GM18499 (cell line): ENCODE results near the gene DUOXA1.

ENCODE experiments used
- ATAC-seq: cut with Tn5 transposase; IDR thresholded peaks from one replicate; pipeline ENCODE4 v1.9.1; 2021; ENCODE audit warnings: moderate number of reproducible peaks; ENCODE audit not compliant: insufficient read depth, unreplicated experiment

Gene DUOXA1

DNA sequence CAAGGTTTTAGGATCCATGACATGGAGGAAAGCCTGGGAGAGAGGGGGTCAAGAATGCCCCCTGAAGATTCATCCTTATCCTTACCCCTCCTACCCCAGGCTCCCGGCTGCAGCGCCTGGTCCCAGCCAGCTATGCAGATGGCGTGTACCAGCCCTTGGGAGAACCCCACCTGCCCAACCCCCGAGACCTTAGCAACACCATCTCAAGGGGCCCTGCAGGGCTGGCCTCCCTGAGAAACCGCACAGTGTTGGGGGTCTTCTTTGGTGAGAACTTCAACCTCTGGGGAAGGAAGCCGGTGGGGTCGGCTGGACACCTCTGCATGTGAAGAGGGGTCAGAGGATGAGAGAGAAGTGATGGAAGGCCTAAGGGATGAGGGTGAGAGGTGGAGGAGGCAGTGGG, 4.4 kb upstream of the DUOXA1 start:
- no peak for ATAC-seq

DNA sequence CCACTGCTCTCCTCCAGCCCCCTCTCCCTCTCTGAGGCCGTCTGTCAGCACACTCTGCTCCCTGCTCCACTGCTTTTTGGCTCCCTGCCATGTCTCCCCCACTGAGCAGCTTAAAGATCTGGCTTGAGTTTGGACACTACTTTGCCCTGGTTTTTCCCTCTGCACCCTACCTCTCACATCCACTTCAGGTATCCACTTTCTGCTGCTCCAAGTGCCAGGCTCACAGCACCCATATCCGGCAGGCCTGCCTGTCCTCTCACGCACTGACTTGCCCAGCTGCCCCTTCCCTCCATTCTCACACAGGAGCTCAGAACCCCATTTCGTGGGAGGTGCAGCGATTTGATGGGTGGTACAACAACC, 3.9 kb upstream of the DUOXA1 start:
- ATAC-seq, result no peak

DNA sequence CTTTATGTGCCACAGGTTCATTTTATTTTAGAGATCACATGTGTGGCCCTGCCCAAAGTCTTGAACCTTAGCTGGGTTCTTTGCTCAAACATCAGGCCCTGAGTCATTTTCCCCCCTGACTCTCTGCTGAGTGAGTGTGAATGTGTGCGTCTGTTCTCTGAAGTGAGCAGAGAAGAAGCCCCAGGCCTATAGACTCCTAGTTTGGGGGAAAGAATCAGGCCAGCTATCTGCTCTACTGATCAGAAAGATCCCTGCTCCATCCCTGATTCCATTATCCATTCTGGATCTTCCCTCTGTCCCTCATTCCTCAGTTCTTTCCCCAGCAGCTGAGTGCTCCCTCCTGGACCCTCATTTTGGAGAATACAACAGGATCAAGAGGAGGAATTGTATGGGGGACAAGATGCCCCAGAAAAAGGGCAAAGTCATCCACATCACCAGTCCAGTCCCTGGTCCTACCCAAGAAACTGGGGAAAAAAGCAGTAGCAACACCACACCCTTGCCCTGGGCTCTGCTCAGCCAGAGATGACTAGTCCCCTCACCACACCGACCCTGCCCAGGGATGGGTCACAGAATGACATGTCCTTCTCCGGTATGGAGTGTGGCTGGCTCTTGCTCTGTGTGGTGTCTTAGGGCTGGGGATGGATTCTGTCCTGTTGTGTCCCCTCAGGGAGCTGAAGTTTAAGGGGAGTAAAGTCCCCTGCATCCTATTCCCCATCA, 3.3 kb upstream of the DUOXA1 start:
- no peak for ATAC-seq

DNA sequence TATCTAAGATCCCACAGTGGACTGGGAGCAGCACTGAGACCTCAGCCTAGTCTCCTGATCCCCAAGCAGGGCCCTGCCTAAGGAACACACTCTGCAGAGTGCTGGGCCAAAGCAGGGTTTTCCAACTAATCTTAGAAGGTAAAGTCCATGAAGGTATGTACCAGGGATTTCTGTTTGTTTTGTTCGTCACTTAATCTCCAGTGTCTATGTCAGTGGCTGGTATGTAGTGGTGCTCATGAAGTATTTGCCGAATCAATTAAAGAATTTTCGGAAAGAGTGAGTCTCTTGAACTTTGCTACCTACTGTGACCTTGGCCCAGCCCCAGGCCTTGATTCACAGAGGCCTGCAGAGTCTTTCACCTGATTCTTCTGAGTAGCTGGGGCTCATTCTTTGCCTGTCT, 1.8 kb upstream of the DUOXA1 start:
- ATAC-seq, result no peak

DNA sequence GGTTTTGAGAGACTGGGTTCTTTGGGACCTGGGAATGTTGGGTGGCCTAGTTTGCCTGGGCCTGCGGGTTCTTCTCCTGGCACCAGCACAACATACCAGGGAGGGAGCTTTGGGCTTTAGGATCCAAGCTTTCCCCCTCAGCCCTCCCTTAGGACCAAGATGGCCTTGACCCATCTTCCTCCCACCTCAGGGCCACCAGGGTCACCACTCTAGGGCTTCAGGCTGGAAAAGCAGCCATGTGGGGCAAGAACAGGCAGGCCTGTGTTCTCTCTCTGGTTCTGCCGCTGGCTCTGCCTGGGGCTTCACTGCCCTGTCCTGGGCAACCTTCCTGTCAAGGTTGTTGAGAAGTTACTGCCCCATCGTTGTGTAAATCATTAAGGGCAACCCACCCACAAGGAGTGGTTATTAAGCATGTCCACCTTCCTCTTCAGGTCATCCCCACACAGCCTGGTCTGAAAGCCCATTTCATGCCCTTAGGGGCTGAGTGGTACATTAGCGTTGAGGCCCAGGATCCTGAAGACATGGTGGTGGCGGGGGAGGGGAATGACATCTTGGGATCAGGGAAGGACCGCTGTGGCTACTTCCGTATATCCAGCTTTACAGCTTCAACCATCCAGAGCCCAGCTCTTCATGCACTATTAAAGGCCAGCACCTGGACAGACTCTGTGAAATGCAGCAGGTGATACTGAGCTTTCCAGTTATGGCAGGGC, 767 bp upstream of the DUOXA1 start:
- ATAC-seq, result no peak

DNA sequence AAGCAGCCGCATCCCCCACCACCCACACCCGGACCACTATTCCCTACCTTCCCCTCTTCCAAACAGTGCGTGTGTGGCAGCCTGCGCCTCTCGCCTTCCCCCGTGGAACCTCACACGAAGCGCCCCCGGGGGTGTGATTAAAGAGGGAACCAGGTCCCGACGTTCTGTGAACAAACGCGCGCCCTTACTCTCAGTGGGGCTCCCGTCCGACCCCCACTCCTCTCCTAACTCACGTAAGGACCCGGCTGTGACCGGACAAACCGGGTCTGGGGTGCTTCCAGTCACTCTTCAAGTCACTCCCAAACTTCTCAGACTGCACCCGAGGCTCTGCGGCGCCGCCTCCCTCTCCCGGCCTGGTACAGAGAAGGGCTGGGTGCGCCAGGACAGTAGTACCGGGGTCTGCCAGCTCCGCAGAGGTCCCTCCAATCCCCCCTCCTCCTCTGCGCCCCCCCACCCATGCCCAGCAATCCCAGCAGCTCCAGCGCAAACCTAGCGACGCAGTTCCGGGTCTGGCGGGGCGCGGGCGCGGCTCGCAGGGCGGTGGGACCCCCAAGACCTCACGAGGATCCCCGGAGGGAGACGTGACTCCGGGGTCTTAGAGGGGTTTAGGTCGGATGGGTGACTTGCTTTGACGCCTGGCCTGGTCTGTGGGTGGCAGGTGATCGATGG, 574 bp downstream of the DUOXA1 start:
- ATAC-seq, result no peak

DNA sequence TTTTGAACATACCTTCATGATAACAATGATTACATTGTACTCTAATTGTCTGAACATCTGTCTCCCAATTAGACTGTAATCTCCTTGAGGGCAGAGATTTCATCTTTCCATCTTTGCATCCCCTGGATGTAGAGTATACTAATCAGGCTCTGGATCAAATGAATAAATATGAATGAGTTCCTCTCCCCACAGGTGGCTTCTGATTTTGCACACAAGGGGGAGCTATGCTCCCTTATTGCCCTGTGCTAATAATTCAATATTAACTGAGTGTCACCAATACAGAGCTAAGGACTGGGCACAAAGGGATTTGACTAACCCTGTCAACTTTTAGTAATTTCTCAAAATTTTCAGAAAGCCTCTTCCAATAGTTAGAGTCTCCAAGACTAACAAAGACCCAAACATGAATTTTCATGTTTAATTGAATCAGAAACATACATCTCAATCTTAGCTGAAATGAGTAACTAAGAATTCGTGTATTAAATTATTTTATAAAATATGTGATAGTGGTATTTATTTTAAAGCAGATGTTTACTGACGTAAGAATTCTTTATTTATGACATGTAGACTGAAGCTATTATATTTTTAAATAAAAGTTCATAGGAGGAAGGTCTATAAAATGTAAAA, 3.0 kb downstream of the DUOXA1 start:
- no peak for ATAC-seq

DNA sequence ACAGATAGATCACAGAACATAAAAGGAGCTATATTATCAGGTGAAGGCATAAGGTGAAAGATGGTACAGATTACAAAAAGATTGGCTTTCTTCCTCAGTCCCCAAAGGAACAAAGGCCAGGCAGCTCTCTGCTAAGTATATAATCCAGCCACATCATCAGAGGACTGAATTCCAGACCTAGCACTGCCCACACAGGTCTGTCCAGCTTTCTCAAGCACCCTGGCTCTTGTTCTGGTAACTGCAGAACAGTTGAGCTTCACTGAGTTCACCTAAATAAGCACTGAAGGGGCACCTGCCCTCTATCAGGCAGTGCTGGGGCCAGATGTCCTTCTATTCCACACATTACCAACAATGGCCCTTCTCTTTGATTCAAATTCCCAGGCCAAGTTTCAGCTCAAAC, 6.3 kb downstream of the DUOXA1 start:
- no peak for ATAC-seq

DNA sequence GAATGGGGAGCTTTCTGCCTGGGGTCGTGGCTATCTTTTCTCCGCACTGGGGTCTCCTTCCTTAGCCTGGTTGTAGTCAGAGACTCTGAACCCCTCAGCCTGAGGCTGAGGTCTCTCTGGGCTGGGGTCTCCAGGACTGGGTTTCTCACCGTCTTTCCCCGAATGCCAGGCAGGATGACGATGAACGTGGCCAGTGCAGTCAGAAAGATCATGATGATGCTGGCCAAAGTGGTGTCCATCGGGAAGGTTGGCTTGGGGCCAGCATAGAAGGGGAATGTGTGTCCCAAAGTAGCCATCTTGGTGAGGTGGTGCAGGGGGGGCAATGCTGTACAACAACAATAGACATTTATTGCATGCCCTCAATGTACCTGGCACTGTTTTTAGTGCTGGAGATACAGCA, 7.0 kb downstream of the DUOXA1 start:
- ATAC-seq, result no peak

DNA sequence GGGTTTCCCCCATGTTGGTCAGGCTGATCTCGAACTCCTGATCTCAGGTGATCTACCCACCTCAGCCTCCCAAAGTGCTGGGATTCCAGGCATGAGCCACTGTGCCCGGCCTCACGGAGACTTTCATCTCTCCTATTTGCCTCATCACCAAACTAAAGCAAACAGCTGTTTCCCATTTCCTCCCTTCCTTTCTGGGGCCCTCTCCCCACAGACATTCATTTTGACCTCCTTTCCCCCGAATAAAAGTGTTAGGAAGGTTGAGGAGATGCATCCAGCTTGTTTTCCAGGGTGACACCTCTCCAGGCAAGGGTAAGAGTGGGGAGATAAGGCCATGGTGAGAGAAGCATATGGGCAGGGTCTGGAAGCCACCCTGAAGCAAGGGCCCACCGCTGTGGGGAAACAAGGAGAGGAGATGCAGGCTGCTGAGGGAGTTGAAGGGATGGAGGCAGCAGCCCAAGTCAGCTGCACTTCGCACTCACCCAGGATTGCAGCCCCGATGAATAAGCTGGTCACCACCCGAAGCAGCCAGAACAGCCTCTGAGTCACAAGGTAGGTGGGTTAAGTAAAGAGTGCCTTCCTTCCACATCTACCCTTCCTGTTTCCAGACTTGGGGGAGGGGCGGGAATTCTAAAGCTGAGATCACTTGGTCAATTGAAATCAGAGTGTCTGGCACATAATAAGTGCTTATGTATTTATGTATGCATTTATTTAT, 7.8 kb downstream of the DUOXA1 start:
- ATAC-seq, result no peak

DNA sequence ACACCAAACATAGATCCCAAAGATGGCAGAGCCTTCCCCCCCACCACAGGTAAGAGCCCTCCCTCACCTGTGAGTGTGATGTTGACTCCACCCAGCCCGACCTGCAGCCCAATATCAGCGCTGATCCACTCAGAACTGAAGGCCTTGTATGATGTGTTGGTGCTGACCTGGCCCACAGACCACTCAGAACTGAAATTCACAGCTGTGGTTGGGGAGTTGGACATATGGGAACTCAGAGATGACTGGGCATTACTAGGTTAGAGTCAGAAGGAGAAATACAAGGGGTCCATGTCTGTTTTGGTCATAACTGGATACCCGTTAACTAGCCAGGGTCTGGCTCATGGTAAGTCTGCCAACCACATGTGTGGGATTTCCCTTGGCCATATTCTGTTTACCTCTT, 8.7 kb downstream of the DUOXA1 start:
- ATAC-seq, result no peak

DNA sequence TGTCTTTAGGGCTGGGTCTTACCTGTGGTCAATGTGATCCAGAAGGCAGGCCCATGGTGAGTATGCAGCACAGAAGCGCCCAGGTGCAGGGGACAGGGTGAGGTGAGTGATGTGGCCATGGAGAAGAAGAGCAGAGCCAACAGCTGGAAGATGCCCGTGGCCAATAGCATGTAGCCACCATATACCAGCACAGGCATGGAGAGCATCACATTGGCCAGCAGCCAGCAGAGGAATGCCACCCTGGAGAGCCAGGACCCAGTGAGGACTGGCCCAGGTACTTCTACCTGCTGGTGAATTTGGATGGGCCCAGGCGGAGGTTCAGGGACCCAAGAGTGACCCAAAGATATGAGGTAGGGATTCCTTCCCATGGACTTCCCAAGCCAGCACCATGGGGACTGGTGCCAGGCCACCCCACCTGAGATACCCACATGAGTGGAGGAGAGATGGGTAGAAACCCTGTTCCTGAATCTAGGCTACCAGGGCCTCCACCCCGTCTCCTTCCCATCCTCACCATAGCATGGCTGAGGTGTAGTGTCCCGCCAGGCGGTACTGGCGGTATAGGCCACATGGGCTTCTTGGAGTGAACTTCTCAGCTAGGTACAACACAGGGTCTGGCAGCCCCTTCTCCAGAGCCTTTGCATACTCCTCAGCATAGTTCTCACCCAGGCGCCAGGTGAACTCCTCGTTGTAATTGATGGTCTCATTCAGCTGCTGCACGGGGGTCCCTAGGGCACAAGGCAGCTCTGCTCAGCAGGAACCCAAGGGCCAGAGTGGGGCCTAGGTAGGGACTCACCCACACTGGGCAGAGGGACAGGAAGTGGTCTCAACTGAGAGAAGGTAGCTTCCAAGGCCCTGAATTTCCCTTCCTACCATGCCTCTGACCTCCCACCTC, 9.4 kb downstream of the DUOXA1 start:
- no peak for ATAC-seq

DNA sequence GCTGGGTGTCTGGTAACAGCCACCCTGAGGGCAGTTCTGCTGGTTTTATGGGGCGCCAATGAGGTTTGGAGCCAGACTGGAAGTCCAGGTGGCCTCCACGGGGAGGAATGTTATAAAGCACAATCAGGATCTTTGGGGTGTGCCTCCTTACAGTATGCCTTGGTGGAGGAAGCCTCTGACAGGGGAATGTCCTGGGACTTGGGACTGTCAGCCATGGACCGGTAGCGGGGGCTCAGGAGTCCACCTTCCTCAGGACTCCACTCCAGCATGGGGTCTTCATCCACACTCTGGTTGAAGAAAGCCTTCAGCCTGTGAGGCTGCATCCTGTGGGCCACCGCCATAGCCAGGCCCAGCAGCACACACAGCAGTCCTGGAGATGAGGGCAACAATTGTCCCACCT, 10.7 kb downstream of the DUOXA1 start:
- no peak for ATAC-seq

DNA sequence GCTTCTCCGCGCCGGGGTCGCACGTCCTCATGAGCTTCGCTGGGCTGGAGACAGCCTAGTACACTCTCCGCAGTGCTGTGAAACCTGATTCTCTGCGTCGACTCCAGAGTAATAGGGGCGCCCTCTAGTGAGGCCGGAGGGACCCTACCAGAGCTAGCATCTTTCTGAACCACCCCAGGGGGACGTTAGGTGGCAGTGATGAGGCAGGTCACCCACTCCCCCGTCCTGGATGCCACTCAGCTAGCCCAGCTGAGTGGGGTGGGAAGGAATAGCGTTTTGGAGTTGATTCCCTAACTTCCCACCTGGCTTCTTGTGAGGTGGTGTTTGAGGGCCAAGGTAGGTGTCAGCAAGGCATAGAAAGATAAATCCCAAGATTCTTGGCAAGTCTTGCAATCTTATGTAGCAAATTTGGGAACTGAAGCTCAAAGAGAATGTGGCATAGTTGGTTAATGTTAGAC, 11.5 kb downstream of the DUOXA1 start:
- peak; percentile 89 for ATAC-seq

DNA sequence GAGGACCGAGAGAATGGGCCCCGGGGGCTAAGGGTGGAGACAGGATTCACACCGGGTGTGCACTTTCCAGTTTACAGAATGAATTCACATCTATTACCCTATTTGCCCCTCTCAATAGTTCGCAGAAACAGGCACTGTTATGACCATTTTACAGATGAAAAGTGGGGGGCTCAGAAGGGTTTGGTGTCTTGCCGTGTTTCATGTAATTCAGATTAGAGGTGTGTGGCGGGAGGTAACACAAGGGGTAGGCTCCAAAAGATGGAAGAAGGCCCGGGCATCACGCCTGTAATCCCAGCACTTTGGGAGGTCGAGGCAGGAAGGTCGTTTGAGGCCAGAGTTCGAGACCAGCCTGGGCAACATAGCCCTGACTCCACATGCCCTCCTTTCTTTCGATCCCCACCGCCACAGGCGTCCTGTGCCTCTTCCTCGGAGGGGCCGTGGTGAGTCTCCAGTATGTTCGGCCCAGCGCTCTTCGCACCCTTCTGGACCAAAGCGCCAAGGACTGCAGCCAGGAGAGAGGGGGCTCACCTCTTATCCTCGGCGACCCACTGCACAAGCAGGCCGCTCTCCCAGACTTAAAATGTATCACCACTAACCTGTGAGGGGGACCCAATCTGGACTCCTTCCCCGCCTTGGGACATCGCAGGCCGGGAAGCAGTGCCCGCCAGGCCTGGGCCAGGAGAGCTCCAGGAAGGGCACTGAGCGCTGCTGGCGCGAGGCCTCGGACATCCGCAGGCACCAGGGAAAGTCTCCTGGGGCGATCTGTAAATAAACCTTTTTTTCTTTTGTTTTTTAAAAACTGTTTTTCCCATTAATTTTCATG, 12.2 kb downstream of the DUOXA1 start:
- ATAC-seq, result peak; percentile 13

DNA sequence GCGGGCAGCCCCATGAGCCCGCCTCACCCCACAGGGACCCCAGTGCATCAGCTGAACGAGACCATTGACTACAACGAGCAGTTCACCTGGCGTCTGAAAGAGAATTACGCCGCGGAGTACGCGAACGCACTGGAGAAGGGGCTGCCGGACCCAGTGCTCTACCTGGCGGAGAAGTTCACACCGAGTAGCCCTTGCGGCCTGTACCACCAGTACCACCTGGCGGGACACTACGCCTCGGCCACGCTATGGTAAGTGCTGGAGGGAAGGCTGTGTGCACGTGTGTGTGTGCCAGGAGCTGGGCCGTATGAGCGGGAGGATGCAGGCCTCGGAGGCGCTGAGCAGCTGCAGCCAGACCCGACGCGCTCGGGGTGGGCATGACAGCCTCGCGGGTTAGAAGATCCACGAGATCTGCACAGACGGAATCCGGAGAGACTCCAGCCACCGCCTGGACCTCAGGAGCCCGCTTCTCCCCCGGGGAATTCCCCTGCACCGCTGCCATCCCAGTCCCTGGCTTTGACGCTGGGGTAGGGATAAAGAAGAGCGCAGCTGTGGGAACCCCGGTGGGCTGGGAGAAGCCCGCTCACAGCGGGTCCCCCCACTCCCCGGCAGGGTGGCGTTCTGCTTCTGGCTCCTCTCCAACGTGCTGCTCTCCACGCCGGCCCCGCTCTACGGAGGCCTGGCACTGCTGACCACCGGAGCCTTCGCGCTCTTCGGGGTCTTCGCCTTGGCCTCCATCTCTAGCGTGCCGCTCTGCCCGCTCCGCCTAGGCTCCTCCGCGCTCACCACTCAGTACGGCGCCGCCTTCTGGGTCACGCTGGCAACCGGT, 13.0 kb downstream of the DUOXA1 start:
- no peak for ATAC-seq

DNA sequence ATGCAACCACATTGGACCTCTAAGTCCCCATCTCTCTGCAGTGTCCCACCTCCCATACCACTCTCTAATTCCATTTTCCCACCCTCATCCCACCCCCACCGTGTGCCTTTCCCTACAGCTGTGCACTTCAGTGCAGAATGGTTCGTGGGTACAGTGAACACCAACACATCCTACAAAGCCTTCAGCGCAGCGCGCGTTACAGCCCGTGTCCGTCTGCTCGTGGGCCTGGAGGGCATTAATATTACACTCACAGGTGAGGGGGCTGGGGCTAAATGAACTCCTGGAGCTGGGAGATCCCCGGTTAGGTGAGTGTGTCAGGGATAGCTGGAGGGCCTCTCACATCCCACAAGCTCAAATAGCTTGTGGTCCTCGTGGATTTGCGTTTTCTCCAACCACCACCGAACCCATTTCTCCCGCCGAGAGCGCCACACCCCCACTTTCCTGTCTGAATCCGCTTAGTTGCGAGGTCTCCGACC, 13.6 kb downstream of the DUOXA1 start:
- ATAC-seq, result no peak
